Measurements from ENCODE around the gene TCF3. TPM values are rescaled to one million over a fixed set of nuclear protein-coding genes. Genes with fewer than 3 reads are reported as not detected.

TCF3 gene
- total and polyA plus RNA-seq, 2 of the 8 experiments (the other 6 are each of a cell fraction or from before 2014, with no cell fraction given): 241 to 348 TPM

DNA sequence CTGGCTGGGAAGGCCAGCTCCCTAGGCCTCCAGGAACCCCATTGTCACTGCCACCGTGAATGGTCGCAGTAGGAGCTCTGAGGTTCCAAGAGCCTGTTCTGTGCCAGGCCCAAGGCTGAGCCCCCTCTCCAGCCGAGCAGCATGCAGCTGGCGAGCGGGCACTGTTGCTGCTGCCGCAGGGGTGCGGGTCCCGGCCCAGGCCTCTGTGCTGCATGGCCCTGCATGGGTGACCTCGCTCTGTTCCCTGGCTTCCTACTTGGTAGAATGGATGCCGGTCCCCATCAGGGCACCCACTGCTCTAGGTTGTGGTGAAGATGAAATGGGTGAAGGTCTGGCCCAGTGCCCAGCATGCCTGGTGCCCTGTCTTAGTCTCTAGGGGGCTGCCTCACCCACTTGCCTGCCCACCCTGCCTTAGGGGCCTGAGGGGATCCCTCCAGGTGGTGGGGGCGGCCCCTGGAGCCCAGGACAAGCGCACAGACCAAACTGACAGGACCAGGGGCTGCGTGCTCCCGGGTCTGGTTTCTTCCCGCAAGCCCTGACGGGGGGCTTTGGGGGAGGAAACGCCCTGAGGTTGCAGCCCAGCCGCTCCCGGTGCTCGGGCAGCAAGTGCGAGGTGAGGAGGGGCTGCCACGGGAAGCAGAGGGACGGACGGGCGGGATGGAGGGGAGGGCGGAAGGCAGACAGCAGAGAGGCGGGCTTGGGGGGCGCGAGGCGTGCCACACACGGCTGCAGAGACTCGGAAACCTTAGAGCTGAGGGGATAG lies 38.4 kb downstream of the TCF3 start:
- WGBS, 2 experiments (ENCODE audit: extremely low coverage in 1 of 2, insufficient coverage in 1 of 2, insufficient read length in 1 of 2, insufficient replicate concordance in 2 of 2, low coverage in 1 of 2, low lambda C conversion rate in 2 of 2, missing lambda C conversion rate in 1 of 2): 93% methylated on average over 25 of the region's 32 CpGs; no CpG with 5 or more reads in 1 of the 2 experiments
- Histone ChIP-seq H3K36me3 (ENCODE audit: control insufficient read depth in 2 of 4, insufficient read depth in 4 of 4, low read length in 3 of 4) (peaks cover 46 to 78% (median 69%) of the 10 kb centered on the region in 4 experiments), H3K14ac (ENCODE audit: insufficient read length) (no peak overlapping the region), H2BK15ac (ENCODE audit: low read length) (no peak overlapping the region), H2AFZ (ENCODE audit: low read length) (no peak overlapping the region), H3K27ac (ENCODE audit: low read depth, low read length) (no peak overlapping the region), H3K9ac (replicated peaks in 1 of 4; ENCODE audit: extremely low read depth in 1 of 4, low read depth in 3 of 4, low read length in 3 of 4) (peak overlapping the region in 1 of 4 experiments; percentile 22; a peak in 2 of 7 replicates), H3K4ac (replicated peaks; ENCODE audit: insufficient read length, low read depth, low read length) (no peak overlapping the region), H3K23me2 (ENCODE audit: low read depth, low read length) (no peaks in the 10 kb centered on the region), H2BK12ac (ENCODE audit: low read depth, low read length) (no peak overlapping the region), H2BK120ac (replicated peaks; ENCODE audit: low read depth, low read length) (no peak overlapping the region), H3K56ac (replicated peaks; ENCODE audit: insufficient read length, low read depth, low read length) (no peak overlapping the region), H3K79me1 (ENCODE audit: low read depth, low read length) (peaks cover 3% of the 10 kb centered on the region), H3K4me3 (ENCODE audit: extremely low read depth in 1 of 4, insufficient read depth in 2 of 4, low read depth in 3 of 4, low read length in 4 of 4) (no peak overlapping the region), H4K5ac (ENCODE audit: insufficient read length, low read depth, low read length) (no peak overlapping the region), H3K27me3 (replicated peaks in 1 of 4; ENCODE audit: control insufficient read depth in 3 of 4, extremely low read depth in 1 of 4, insufficient read depth in 3 of 4, low read length in 3 of 4) (no peaks in the 10 kb centered on the region), H2AK5ac (ENCODE audit: low read depth, low read length) (no peak overlapping the region), H3K9me3 (ENCODE audit: insufficient read depth in 2 of 2, low read depth in 1 of 2, low read length in 1 of 2) (no peaks in the 10 kb centered on the region), H3K79me2 (ENCODE audit: control insufficient read depth in 1 of 2, insufficient read depth in 2 of 2, low read length in 2 of 2) (peaks cover 0 to 2% of the 10 kb centered on the region in 2 experiments; a peak in 1 of 4 replicates), H2BK5ac (ENCODE audit: low read depth, low read length) (no peak overlapping the region; the same call in 1 of the 2 replicates), H3K4me1 (replicated peaks in 1 of 4; ENCODE audit: control insufficient read depth in 3 of 4, insufficient read depth in 4 of 4, low read length in 3 of 4) (no peaks in the 10 kb centered on the region; a peak in 1 of 7 replicates), H3K4me2 (ENCODE audit: insufficient read depth in 1 of 2, low read depth in 2 of 2, low read length in 2 of 2) (no peak overlapping the region), H4K20me1 (replicated peaks in 1 of 2; ENCODE audit: control insufficient read depth in 1 of 2, insufficient read depth in 2 of 2, low read length in 2 of 2) (peaks cover 17 to 34% of the 10 kb centered on the region in 2 experiments), H4K91ac (replicated peaks; ENCODE audit: insufficient read length, low read length) (no peak overlapping the region), H2BK20ac (ENCODE audit: low read length) (no peak overlapping the region), H4K8ac (ENCODE audit: extremely low read depth, insufficient read depth, low read length) (no peak overlapping the region), H3K18ac (ENCODE audit: extremely low read depth, low read length) (no peak overlapping the region), H3K23ac (ENCODE audit: insufficient read length) (no peak overlapping the region)
- ChIA-PET CTCF (ENCODE audit: partially characterized antibody) (interaction anchor here (1.1 to 2.1 kb wide), 3 partner anchors 11 to 58 kb away, joined by 3 to 6 read pairs (median 4); no protein-coding TSS in a partner anchor), POLR2A (ENCODE audit: partially characterized antibody) (interaction anchor here (0.6 to 2.7 kb wide), 6 partner anchors 9 to 69 kb away, joined by 3 to 9 read pairs (median 4); no protein-coding TSS in a partner anchor)
- no peak for DNase-seq (ENCODE audit: low read depth in 1 of 2, low spot score in 2 of 2)
- FAIRE-seq: no peak
- TF ChIP-seq ZNF274 (IDR thresholded peaks at IDR 0.05; ENCODE audit: borderline replicate concordance, extremely low read depth, low read length): no peak
- no peak for TF ChIP-seq CHD1 (IDR thresholded peaks at IDR 0.05; ENCODE audit: low read depth, low read length)
- no peak for TF ChIP-seq CBX5 (IDR thresholded peaks at IDR 0.05; ENCODE audit: low read depth, low read length)
- TF ChIP-seq, protein P1, sequence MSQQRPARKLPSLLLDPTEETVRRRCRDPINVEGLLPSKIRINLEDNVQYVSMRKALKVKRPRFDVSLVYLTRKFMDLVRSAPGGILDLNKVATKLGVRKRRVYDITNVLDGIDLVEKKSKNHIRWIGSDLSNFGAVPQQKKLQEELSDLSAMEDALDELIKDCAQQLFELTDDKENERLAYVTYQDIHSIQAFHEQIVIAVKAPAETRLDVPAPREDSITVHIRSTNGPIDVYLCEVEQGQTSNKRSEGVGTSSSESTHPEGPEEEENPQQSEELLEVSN (IDR thresholded peaks at IDR 0.05): no peak
- no peak for TF ChIP-seq YY1 (IDR thresholded peaks at IDR 0.05; ENCODE audit: low read depth, low read length)
- TF ChIP-seq, protein P2, sequence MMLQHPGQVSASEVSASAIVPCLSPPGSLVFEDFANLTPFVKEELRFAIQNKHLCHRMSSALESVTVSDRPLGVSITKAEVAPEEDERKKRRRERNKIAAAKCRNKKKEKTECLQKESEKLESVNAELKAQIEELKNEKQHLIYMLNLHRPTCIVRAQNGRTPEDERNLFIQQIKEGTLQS (IDR thresholded peaks at IDR 0.05; ENCODE audit: insufficient read depth, low read depth, low read length): no peak
- TF ChIP-seq GABPA (IDR thresholded peaks at IDR 0.05; ENCODE audit: borderline replicate concordance, insufficient read depth, low read length): no peak
- TF ChIP-seq SIRT6 (IDR thresholded peaks at IDR 0.05; ENCODE audit: low read length): no peak
- TF ChIP-seq NRF1 (IDR thresholded peaks at IDR 0.05; ENCODE audit: low read depth, low read length): no peak
- TF ChIP-seq BRCA1 (IDR thresholded peaks at IDR 0.05; ENCODE audit: low read depth, low read length): no peak
- TF ChIP-seq RXRA (IDR thresholded peaks at IDR 0.05; ENCODE audit: insufficient read depth, low read depth, low read length): no peak
- no peak for TF ChIP-seq TCF12 (IDR thresholded peaks at IDR 0.05; ENCODE audit: low read depth, low read length)

All from H1 (cell line).